Stimulated activated effector memory CD8-positive, alpha-beta T cell treated with anti-CD3 and anti-CD28 coated beads, Interleukin-12 subunit alpha, Interleukin-12 subunit beta, amount 100 ng/mL, for 72 hours (primary cell): Measurements from ENCODE around the gene IRS1.

Experiments
- ATAC-seq: fragments of 150-1000 bp; cut with Tn5 transposase; 2 replicates; pipeline ENCODE4 v1.10.0; 2021
- DNase-seq, 2 donors: peaks; one replicate each; pipeline ENCODE4 v3.0.0; 2021 to 2022; ENCODE audit warnings: low spot score in 2 of 2
- H3K27ac Mint-ChIP-seq: one replicate; pipeline ENCODE4 v1.8.0; 2022; ENCODE audit warnings: mild to moderate bottlenecking, mixed read lengths
- H3K36me3 Mint-ChIP-seq: one replicate; pipeline ENCODE4 v1.8.0; 2022; ENCODE audit warnings: mild to moderate bottlenecking, mixed read lengths
- H3K4me1 Mint-ChIP-seq: one replicate; pipeline ENCODE4 v1.8.0; 2022; ENCODE audit warnings: mixed read lengths
- H3K4me3 Mint-ChIP-seq: one replicate; pipeline ENCODE4 v1.8.0; 2022; ENCODE audit warnings: mild to moderate bottlenecking, mixed read lengths
- H3K9me3 Mint-ChIP-seq: one replicate; pipeline ENCODE4 v1.8.0; 2022; ENCODE audit warnings: mixed read lengths

The IRS1 gene

DNA sequence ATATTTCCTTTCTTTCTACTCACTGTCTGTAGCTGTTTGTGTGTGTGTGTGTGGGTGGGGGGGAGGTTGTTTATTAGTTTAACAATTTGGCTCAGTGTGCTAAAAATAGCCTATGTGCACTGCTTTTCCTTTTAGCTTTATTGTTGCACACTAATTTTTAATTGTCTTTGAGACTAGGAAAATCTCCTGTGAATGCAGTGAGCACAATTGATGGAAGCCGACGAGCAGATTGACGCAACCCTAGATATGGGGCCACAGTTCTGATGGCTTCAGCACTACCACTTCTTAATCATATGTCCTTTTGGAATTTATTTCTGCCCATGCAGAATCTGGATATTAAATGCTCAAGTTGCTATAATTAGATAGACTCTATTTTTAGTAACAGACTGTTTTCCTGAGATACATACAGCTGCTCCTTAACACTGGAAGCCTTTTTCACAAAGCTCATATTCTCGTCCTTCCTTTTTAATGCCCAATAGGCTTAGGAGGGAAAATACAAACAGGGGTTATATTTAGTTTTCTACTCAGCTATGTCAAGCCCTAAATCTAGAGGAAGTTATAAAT is 109.1 kb downstream of the IRS1 start:
- Mint-ChIP-seq H3K9me3 (no peaks in the 10 kb centered on the region), H3K4me3 (no peak overlapping the region), H3K27ac (no peak overlapping the region), H3K36me3 (no peaks in the 10 kb centered on the region), H3K4me1 (peaks cover under 1% of the 10 kb centered on the region)
- no peak for DNase-seq
- ATAC-seq = no peak

DNA sequence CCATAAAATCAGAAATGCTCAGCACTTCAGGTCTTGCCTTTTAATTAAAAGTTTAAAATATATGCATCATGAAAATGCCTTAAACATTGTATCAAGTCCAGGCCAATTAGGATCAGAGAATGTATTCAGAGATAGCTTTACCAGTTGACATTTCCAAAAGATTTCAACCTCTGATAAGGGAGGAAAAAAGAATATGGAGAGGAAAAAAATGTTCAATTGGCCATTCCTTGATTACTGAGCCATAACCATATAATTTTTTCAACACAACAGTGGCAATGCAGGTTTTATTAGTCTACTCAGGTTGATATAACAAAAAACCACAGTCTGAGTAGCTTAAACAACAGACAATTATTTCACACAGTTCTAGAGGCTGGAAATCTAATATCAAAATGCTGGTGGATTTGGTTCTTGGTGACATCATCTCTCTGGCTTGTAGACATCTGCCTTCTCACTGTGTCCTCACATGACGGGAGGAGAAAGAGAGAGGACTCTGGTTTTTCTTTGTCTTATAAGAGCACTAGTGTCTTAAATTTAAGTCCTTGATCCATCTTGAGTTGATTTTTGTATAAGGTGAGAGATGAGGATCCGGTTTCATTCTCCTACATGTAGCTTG is 111.9 kb downstream of the IRS1 start:
- Mint-ChIP-seq H3K4me3 (no peak overlapping the region), H3K27ac (no peak overlapping the region), H3K9me3 (peaks cover 2% of the 10 kb centered on the region), H3K4me1 (peaks cover 6% of the 10 kb centered on the region), H3K36me3 (no peaks in the 10 kb centered on the region)
- ATAC-seq = no peak
- DNase-seq = no peak

DNA sequence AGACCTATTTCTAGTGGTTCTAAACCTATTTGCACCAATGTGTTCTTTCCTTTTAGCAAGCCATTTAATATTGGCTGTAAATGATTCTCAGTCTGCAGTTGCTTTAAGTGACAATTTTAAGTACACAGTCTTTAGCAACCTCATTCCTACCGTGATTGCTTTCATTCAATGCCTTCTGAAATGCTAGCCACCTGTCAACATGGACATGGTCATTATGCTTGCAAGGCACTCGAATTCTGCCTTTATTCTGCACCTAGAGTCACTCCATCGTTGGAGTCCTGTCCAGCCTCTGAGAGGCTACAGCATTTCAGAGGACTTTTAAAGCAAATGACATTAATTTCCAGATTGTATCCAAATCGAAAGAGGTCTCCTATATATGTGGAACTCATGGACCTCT is 115.1 kb downstream of the IRS1 start:
- no peaks in the 10 kb centered on the region for H3K36me3 Mint-ChIP-seq
- no peak for DNase-seq
- peaks cover 2% of the 10 kb centered on the region for H3K9me3 Mint-ChIP-seq
- peaks cover 6% of the 10 kb centered on the region for H3K4me1 Mint-ChIP-seq
- no peak for ATAC-seq
- H3K27ac Mint-ChIP-seq = no peak overlapping the region
- no peak overlapping the region for H3K4me3 Mint-ChIP-seq

DNA sequence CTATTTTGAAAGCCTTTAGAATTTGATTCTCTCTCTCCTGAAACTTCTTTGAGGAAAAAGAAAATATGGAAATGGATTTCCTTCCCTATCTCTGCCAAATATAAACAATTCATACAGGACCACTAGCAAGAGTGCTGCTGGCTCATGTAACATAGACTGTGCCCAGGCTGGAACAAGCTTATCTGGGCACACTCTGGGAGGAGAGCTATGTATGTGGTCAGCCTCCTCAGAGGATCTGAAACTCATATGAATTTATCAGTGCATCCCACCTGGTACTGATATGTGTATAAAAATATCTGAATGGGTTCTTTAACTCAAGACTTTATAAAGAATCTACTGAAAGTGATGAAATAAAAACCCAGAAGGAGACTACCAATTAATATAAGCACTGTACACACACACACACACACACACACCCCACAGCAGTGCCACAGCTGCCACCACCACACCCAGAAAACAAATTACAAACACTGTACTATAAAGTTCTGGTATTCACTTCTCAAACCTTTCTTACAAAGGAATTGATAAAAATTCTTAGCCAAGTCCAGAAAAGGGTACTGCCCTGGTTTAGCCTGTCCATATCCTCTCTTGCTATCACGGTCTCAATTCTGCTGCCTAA is 115.6 kb downstream of the IRS1 start:
- Mint-ChIP-seq H3K9me3 (peaks cover 2% of the 10 kb centered on the region), H3K4me3 (no peak overlapping the region), H3K27ac (no peak overlapping the region), H3K4me1 (peaks cover 6% of the 10 kb centered on the region), H3K36me3 (no peaks in the 10 kb centered on the region)
- no peak for ATAC-seq
- DNase-seq = no peak

DNA sequence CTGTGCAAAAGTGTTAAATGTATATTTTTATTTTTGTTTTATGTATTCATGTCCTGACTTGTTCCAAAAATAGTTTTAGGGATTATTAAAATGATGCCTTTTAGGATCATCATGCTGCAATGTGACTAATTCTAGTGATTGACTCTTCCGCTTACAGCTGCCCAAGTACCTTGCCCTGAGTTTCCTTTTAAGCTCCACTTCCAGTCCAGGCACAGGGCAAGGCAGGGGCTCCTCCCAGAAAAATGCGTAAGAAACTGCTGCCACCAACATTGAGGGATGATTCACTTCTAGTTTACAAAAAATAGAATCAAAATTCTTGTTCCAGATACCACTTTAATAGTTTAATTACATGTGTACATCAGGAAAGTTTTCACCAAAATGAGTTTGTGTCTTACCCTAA is 116.4 kb downstream of the IRS1 start:
- no peak overlapping the region for H3K4me3 Mint-ChIP-seq

More for the DNA sequence above, 116.4 kb downstream of the IRS1 start:
- Mint-ChIP-seq H3K27ac (no peak overlapping the region), H3K36me3 (no peaks in the 10 kb centered on the region), H3K4me1 (peaks cover 6% of the 10 kb centered on the region), H3K9me3 (peaks cover 2% of the 10 kb centered on the region)
- ATAC-seq (no peak), DNase-seq (no peak)
